H1 (cell line): ENCODE results near the gene TUT4.

ENCODE experiments used
- BRCA1 ChIP-seq: IDR thresholded peaks from 2 replicates; pipeline ENCODE4 v1.6.1; 2012; ENCODE audit warnings: low read depth, low read length, improper control_type of control experiment
- CTCF ChIP-seq, 3 experiments: IDR thresholded peaks; 1 replicate in 2 of 3; 2 replicates in 1 of 3; pipeline versions ENCODE4 v1.5.1 to v1.6.1; 2011; ENCODE audit warnings: low read length in 3 of 3, mild to moderate bottlenecking in 3 of 3, inconsistent platforms in 2 of 3, low read depth in 1 of 3, moderate library complexity in 1 of 3; ENCODE audit not compliant: insufficient read depth in 1 of 3; ENCODE audit errors: control extremely low read depth in 1 of 3
- EGR1 ChIP-seq: IDR thresholded peaks from 2 replicates; pipeline ENCODE4 v1.6.1; 2011; ENCODE audit warnings: low read depth, low read length, borderline replicate concordance
- EZH2 ChIP-seq: fragments of 200-600 bp; sonication (generic); IDR thresholded peaks from 2 replicates; pipeline ENCODE4 v1.7.1; 2012; ENCODE audit warnings: low read depth, mild to moderate bottlenecking, moderate library complexity, low read length, inconsistent platforms; ENCODE audit not compliant: severe bottlenecking
- GABPA ChIP-seq: IDR thresholded peaks from 2 replicates; pipeline ENCODE4 v1.6.1; 2011; ENCODE audit warnings: mild to moderate bottlenecking, low read length, moderate library complexity, borderline replicate concordance; ENCODE audit not compliant: insufficient read depth
- JUN ChIP-seq: IDR thresholded peaks from 2 replicates; pipeline ENCODE4 v1.6.1; 2011; ENCODE audit warnings: low read depth, mild to moderate bottlenecking, improper control_type of control experiment, low read length
- POLR2A ChIP-seq, 2 experiments: IDR thresholded peaks; 1 replicate in 1 of 2; 2 replicates in 1 of 2; pipeline ENCODE4 v1.6.1; 2011; ENCODE audit warnings: low read depth in 2 of 2, low read length in 2 of 2, mild to moderate bottlenecking in 2 of 2; ENCODE audit errors: control extremely low read depth in 1 of 2
- RXRA ChIP-seq: IDR thresholded peaks from 2 replicates; pipeline ENCODE4 v1.6.1; 2011; ENCODE audit warnings: low read depth, mild to moderate bottlenecking, low read length, moderate library complexity; ENCODE audit not compliant: insufficient read depth
- SRF ChIP-seq: IDR thresholded peaks from 2 replicates; pipeline ENCODE4 v1.6.1; 2011; ENCODE audit warnings: mild to moderate bottlenecking, low read depth, low read length, moderate library complexity
- TAF1 ChIP-seq: IDR thresholded peaks from 2 replicates; pipeline ENCODE4 v1.6.1; 2011; ENCODE audit warnings: mild to moderate bottlenecking, low read depth, low read length
- TF ChIP-seq, protein P1 (sequence below): IDR thresholded peaks from 2 replicates; pipeline ENCODE4 v1.6.1; 2011; ENCODE audit warnings: low read depth, mild to moderate bottlenecking, low read length; ENCODE audit not compliant: insufficient read depth

- TF ChIP-seq EGR1 (no peak), CTCF (IDR thresholded peaks at IDR 0.05; ENCODE audit: control extremely low read depth in 1 of 3, insufficient read depth in 1 of 3, low read depth in 1 of 3, low read length in 3 of 3) (no peak), TAF1 (no peak), POLR2A (IDR thresholded peaks at IDR 0.05; ENCODE audit: control extremely low read depth in 1 of 2, low read depth in 2 of 2, low read length in 2 of 2) (no peak), BRCA1 (no peak), EZH2 (no peak), RXRA (no peak), SRF (no peak), JUN (no peak), GABPA (no peak)
- TF ChIP-seq, protein P1, sequence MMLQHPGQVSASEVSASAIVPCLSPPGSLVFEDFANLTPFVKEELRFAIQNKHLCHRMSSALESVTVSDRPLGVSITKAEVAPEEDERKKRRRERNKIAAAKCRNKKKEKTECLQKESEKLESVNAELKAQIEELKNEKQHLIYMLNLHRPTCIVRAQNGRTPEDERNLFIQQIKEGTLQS, result no peak
Measured at GRCh38 chr1:52435211-52435610, 117.7 kb downstream of the TUT4 start.
